Measurements from ENCODE around the gene CAMTA1.

The CAMTA1 gene

GRCh38 chr1:7538033-7538432 is 752.8 kb downstream of the CAMTA1 start (continued):
- TF ChIP-seq PATZ1 (tag by site-specific recombination; IDR thresholded peaks at IDR 0.05): no peak
- TF ChIP-seq KLF17 (tag by site-specific recombination; IDR thresholded peaks at IDR 0.05): peak; percentile 71; the same call in 1 of the 2 replicates
- TF ChIP-seq REST (tag by site-specific recombination; IDR thresholded peaks at IDR 0.05): no peak
- no peak for TF ChIP-seq ZNF513 (tag by site-specific recombination; IDR thresholded peaks at IDR 0.05)
- TF ChIP-seq ZFP69B (tag by site-specific recombination; IDR thresholded peaks at IDR 0.05): no peak
- no peak for TF ChIP-seq ZNF521 (tag by site-specific recombination; IDR thresholded peaks at IDR 0.05)
- TF ChIP-seq ZNF37A (tag by site-specific recombination; IDR thresholded peaks at IDR 0.05): no peak
- TF ChIP-seq MZF1 (tag by site-specific recombination; IDR thresholded peaks at IDR 0.05; ENCODE audit: borderline replicate concordance): no peak
- peak; percentile 78 for TF ChIP-seq ZNF639 (tag by site-specific recombination; IDR thresholded peaks at IDR 0.05)
- TF ChIP-seq ZNF645 (tag by site-specific recombination; IDR thresholded peaks at IDR 0.05): no peak
- TF ChIP-seq ZNF837 (tag by site-specific recombination; IDR thresholded peaks at IDR 0.05): no peak
- TF ChIP-seq ZNF280C (tag by site-specific recombination; IDR thresholded peaks at IDR 0.05): no peak
- no peak for TF ChIP-seq KLF10 (tag by site-specific recombination; IDR thresholded peaks at IDR 0.05)
- no peak for TF ChIP-seq ZNF560 (tag by site-specific recombination; IDR thresholded peaks at IDR 0.05; ENCODE audit: borderline replicate concordance)
- TF ChIP-seq ZNF654 (tag by site-specific recombination; IDR thresholded peaks at IDR 0.05; ENCODE audit: low read depth): no peak
- no peak for TF ChIP-seq ZNF157 (tag by site-specific recombination; IDR thresholded peaks at IDR 0.05)
- peak; percentile 86 for TF ChIP-seq ATF2 (tag by site-specific recombination; IDR thresholded peaks at IDR 0.05; ENCODE audit: low read depth)
- TF ChIP-seq KLF1 (tag by site-specific recombination; IDR thresholded peaks at IDR 0.05): no peak
- TF ChIP-seq ZNF140 (tag by site-specific recombination; IDR thresholded peaks at IDR 0.05): no peak
- no peak for TF ChIP-seq ZNF214 (tag by site-specific recombination; IDR thresholded peaks at IDR 0.05; ENCODE audit: borderline replicate concordance)
- no peak for TF ChIP-seq OVOL3 (tag by site-specific recombination; IDR thresholded peaks at IDR 0.05)
- TF ChIP-seq ZNF362 (tag by site-specific recombination; IDR thresholded peaks at IDR 0.05): no peak
- TF ChIP-seq GFI1B (tag by site-specific recombination; IDR thresholded peaks at IDR 0.05): no peak
- TF ChIP-seq ZEB2 (tag by site-specific recombination; IDR thresholded peaks at IDR 0.05): peak; percentile 30; the same call in 1 of the 2 replicates

All from HEK293 (cell line).